IMR-90 (cell line): ENCODE results near the gene VEZT.

Experiments used
- BHLHE40 ChIP-seq: fragments of 150-350 bp; IDR thresholded peaks from 2 replicates; pipeline ENCODE4 v1.6.1; 2016; ENCODE audit warnings: mild to moderate bottlenecking, low read depth, low read length
- CHD1 ChIP-seq: IDR thresholded peaks from 2 replicates; pipeline ENCODE4 v1.6.1; 2012; ENCODE audit warnings: low read depth, low read length, improper control_type of control experiment
- ELK1 ChIP-seq: fragments of 150-350 bp; IDR thresholded peaks from 2 replicates; pipeline ENCODE4 v1.6.1; 2016; ENCODE audit warnings: low read depth, mild to moderate bottlenecking, low read length, moderate library complexity, borderline replicate concordance
- MAFK ChIP-seq: IDR thresholded peaks from 2 replicates; pipeline ENCODE4 v1.6.1; 2012; ENCODE audit warnings: low read depth, low read length, improper control_type of control experiment
- MAZ ChIP-seq: IDR thresholded peaks from 2 replicates; pipeline ENCODE4 v1.6.1; 2012; ENCODE audit warnings: low read depth, mild to moderate bottlenecking, low read length, improper control_type of control experiment, moderate library complexity, borderline replicate concordance
- MXI1 ChIP-seq: IDR thresholded peaks from 2 replicates; pipeline ENCODE4 v1.6.1; 2012; ENCODE audit warnings: low read depth, mild to moderate bottlenecking, low read length, moderate library complexity, borderline replicate concordance
- POLR2A ChIP-seq: IDR thresholded peaks from 2 replicates; pipeline ENCODE4 v1.6.1; 2012; ENCODE audit warnings: mild to moderate bottlenecking, low read depth, low read length
- RAD21 ChIP-seq: IDR thresholded peaks from 2 replicates; pipeline ENCODE4 v1.6.1; 2012; ENCODE audit warnings: low read length, improper control_type of control experiment
- RCOR1 ChIP-seq: IDR thresholded peaks from 2 replicates; pipeline ENCODE4 v1.6.1; 2012; ENCODE audit warnings: mild to moderate bottlenecking, low read length, improper control_type of control experiment; ENCODE audit not compliant: insufficient replicate concordance
- RFX5 ChIP-seq: IDR thresholded peaks from 2 replicates; pipeline ENCODE4 v1.8.0; 2012; ENCODE audit warnings: low read depth, mild to moderate bottlenecking, low read length, moderate library complexity
- SMC3 ChIP-seq: fragments of 150-350 bp; IDR thresholded peaks from 2 replicates; pipeline ENCODE4 v1.6.1; 2016; ENCODE audit warnings: low read depth, mild to moderate bottlenecking, antibody characterized with exemption, low read length, moderate library complexity
- USF2 ChIP-seq: fragments of 150-350 bp; IDR thresholded peaks from 2 replicates; pipeline ENCODE4 v1.6.1; 2017; ENCODE audit warnings: mild to moderate bottlenecking, antibody characterized with exemption, low read length, low read depth
- TF ChIP-seq, protein P1 (sequence below): conservative IDR thresholded peaks from 2 replicates; pipeline ENCODE4 v1.5.1; 2012; ENCODE audit warnings: mild to moderate bottlenecking, low read depth, low read length, improper control_type of control experiment

GRCh38 chr12:95238150-95238549 is 20.5 kb downstream of the VEZT start:
- TF ChIP-seq POLR2A (no peak), MXI1 (no peak), MAFK (no peak), SMC3 (no peak), RFX5 (no peak), USF2 (no peak), RAD21 (no peak), ELK1 (no peak), RCOR1 (no peak), BHLHE40 (no peak), MAZ (no peak), CHD1 (no peak)
- TF ChIP-seq, protein P1, sequence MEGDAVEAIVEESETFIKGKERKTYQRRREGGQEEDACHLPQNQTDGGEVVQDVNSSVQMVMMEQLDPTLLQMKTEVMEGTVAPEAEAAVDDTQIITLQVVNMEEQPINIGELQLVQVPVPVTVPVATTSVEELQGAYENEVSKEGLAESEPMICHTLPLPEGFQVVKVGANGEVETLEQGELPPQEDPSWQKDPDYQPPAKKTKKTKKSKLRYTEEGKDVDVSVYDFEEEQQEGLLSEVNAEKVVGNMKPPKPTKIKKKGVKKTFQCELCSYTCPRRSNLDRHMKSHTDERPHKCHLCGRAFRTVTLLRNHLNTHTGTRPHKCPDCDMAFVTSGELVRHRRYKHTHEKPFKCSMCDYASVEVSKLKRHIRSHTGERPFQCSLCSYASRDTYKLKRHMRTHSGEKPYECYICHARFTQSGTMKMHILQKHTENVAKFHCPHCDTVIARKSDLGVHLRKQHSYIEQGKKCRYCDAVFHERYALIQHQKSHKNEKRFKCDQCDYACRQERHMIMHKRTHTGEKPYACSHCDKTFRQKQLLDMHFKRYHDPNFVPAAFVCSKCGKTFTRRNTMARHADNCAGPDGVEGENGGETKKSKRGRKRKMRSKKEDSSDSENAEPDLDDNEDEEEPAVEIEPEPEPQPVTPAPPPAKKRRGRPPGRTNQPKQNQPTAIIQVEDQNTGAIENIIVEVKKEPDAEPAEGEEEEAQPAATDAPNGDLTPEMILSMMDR: no peak
